HG02970 (cell line): Measurements from ENCODE around the gene RGS7.
"Not testable (repeated sequence)": the region's sequence is repeated elsewhere in the genome, so short reads cannot be mapped to it uniquely, and the experiment has no call there.

ENCODE experiments used
- ATAC-seq: cut with Tn5 transposase; IDR thresholded peaks from one replicate; pipeline ENCODE4 v1.9.1; 2021; ENCODE audit warnings: mild to moderate bottlenecking, moderate library complexity, moderate number of reproducible peaks; ENCODE audit not compliant: unreplicated experiment, low FRiP score

Gene RGS7

GRCh38 chr1:240765732-240766363, 591.2 kb downstream of the RGS7 start:
- ATAC-seq, result no peak

- no peak for ATAC-seq
Observed at GRCh38 chr1:240763771-240764170, 593.2 kb downstream of the RGS7 start.

GRCh38 chr1:240763095-240763494, 593.9 kb downstream of the RGS7 start:
- ATAC-seq, result not testable (repeated sequence)

- ATAC-seq, result not testable (repeated sequence)
Observed at GRCh38 chr1:240762471-240762987, 594.5 kb downstream of the RGS7 start.

GRCh38 chr1:240758777-240759176, 598.2 kb downstream of the RGS7 start:
- not testable (repeated sequence) for ATAC-seq

- no peak for ATAC-seq
Observed at GRCh38 chr1:240758296-240758695, 598.7 kb downstream of the RGS7 start.

- no peak for ATAC-seq
Observed at GRCh38 chr1:240747907-240748306, 609.1 kb downstream of the RGS7 start.

GRCh38 chr1:240743705-240744104, 613.3 kb downstream of the RGS7 start:
- ATAC-seq, result no peak

GRCh38 chr1:240739754-240740153, 617.3 kb downstream of the RGS7 start:
- ATAC-seq, result no peak

- ATAC-seq, result no peak
Observed at GRCh38 chr1:240739139-240739538, 617.9 kb downstream of the RGS7 start.

GRCh38 chr1:240737766-240738265, 619.2 kb downstream of the RGS7 start:
- no peak for ATAC-seq

GRCh38 chr1:240737298-240737697, 619.7 kb downstream of the RGS7 start:
- ATAC-seq, result no peak

- ATAC-seq, result not testable (repeated sequence)
Observed at GRCh38 chr1:240734705-240735104, 622.3 kb downstream of the RGS7 start.

GRCh38 chr1:240734001-240734400, 623.0 kb downstream of the RGS7 start:
- no peak for ATAC-seq

GRCh38 chr1:240732390-240732789, 624.6 kb downstream of the RGS7 start:
- peak; percentile 81 for ATAC-seq
